Neural progenitor cell (in vitro differentiated cells): Measurements from ENCODE around the gene TOGARAM2. TPM values are rescaled to one million over a fixed set of nuclear protein-coding genes. Genes with fewer than 3 reads are reported as not detected.
A peak's percentile ranks its signal among the peaks of the same experiment; 100 is the strongest.

Source experiments
- DNase-seq: peaks from one replicate; pipeline ENCODE4 v3.0.0-alpha.2; 2016; ENCODE audit warnings: low spot score
- H2AFZ ChIP-seq: fragments of 200-600 bp; sonication (generic); replicated peaks from 2 replicates; pipeline ENCODE4 v1.6.1; 2016; ENCODE audit warnings: antibody characterized with exemption
- H3F3A ChIP-seq: fragments of 200-600 bp; sonication (generic); 2 replicates; pipeline ENCODE4 v1.6.1; 2016; ENCODE audit warnings: antibody characterized with exemption, low read depth
- H3K27ac ChIP-seq: fragments of 200-600 bp; sonication (generic); 2 replicates; pipeline ENCODE4 v1.5.1; 2016; ENCODE audit warnings: mild to moderate bottlenecking
- H3K27me3 ChIP-seq: fragments of 200-600 bp; sonication (generic); 2 replicates; pipeline ENCODE4 v1.6.1; 2016; ENCODE audit warnings: mild to moderate bottlenecking, moderate library complexity
- H3K36me3 ChIP-seq: fragments of 200-600 bp; sonication (generic); 2 replicates; pipeline ENCODE4 v1.5.1; 2016
- H3K4me1 ChIP-seq: fragments of 200-600 bp; sonication (generic); 2 replicates; pipeline ENCODE4 v1.6.1; 2016; ENCODE audit warnings: mixed run types
- H3K4me2 ChIP-seq: fragments of 200-600 bp; sonication (generic); 2 replicates; pipeline ENCODE4 v1.6.1; 2016
- H3K4me3 ChIP-seq: fragments of 200-600 bp; sonication (generic); 2 replicates; pipeline ENCODE4 v1.5.1; 2016
- H3K79me2 ChIP-seq: fragments of 200-600 bp; sonication (generic); 2 replicates; pipeline ENCODE4 v1.6.1; 2016; ENCODE audit warnings: low read depth
- H3K9ac ChIP-seq: fragments of 200-600 bp; sonication (generic); 2 replicates; pipeline ENCODE4 v1.6.1; 2016
- H3K9me3 ChIP-seq: fragments of 200-600 bp; sonication (generic); 2 replicates; pipeline ENCODE4 v1.5.1; 2016; ENCODE audit warnings: low read depth
- H4K20me1 ChIP-seq: fragments of 200-600 bp; sonication (generic); 2 replicates; pipeline ENCODE4 v1.6.1; 2016; ENCODE audit warnings: low read depth
- H3K27ac Mint-ChIP-seq: 3 replicates; pipeline ENCODE4 v1.8.0; 2021; ENCODE audit warnings: mixed read lengths
- H3K27me3 Mint-ChIP-seq: 2 replicates; pipeline ENCODE4 v1.8.0; 2022; ENCODE audit warnings: low read depth, mild to moderate bottlenecking, inconsistent platforms, moderate library complexity, mixed read lengths; ENCODE audit not compliant: insufficient read depth
- H3K36me3 Mint-ChIP-seq: 3 replicates; pipeline ENCODE4 v1.8.0; 2021; ENCODE audit warnings: mixed read lengths
- H3K4me1 Mint-ChIP-seq: 3 replicates; pipeline ENCODE4 v1.8.0; 2021; ENCODE audit warnings: mixed read lengths
- H3K4me3 Mint-ChIP-seq: 3 replicates; pipeline ENCODE4 v1.8.0; 2021; ENCODE audit warnings: mild to moderate bottlenecking, moderate library complexity, mixed read lengths
- H3K9me3 Mint-ChIP-seq: 3 replicates; pipeline ENCODE4 v1.8.0; 2020; ENCODE audit warnings: mixed read lengths
- EZH2 ChIP-seq: fragments of 200-600 bp; sonication (generic); IDR thresholded peaks from 2 replicates; pipeline ENCODE4 v1.6.1; 2017; ENCODE audit warnings: antibody characterized with exemption, mild to moderate bottlenecking, moderate library complexity
- EZH2phosphoT487 ChIP-seq: fragments of 200-600 bp; sonication (generic); IDR thresholded peaks from 2 replicates; pipeline ENCODE4 v1.6.1; 2017; ENCODE audit warnings: antibody characterized with exemption
- total RNA-seq: library from RNA; depleted of rRNA; stranded (reverse); fragments of >200 nt; gene quantifications from 2 replicates; pipeline ENCODE4 v1.2.3, GENCODE V29; 2015; ENCODE audit warnings: low replicate concordance
- TF ChIP-seq, protein P1 (sequence below): fragments of 200-600 bp; sonication (generic); IDR thresholded peaks from 2 replicates; pipeline ENCODE4 v1.5.1; 2017; ENCODE audit warnings: antibody characterized with exemption, mild to moderate bottlenecking

TOGARAM2 gene
- total RNA-seq, 1 donor from 2014 or later = 0.04 TPM

DNA sequence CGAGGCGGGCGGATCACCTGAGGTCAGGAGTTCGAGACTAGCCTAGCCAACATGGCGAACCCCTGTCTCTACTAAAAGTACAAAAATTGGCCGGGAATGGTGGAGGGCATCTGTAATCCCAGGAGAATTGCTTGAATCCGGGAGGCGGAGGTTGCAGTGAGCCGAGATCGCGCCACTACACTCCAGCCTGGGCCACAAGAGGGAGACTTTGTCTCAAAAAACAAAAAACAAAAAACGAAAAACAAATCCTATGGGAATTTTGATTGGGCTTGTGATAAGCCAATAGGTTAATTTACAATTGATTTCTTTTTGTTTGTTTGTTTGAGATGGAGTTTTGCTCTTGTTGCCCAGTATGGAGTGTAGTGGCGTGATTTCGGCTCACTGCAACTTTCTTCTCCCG is 24.2 kb upstream of the TOGARAM2 start:
- H3K27me3 Mint-ChIP-seq = peaks cover 8% of the 10 kb centered on the region
- H3K27ac ChIP-seq = no peak overlapping the region
- no peak for DNase-seq
- H3K4me2 ChIP-seq = peak overlapping the region; percentile 58
- H4K20me1 ChIP-seq = peaks cover 3% of the 10 kb centered on the region
- H3F3A ChIP-seq = peaks cover 17% of the 10 kb centered on the region
- H3K79me2 ChIP-seq = no peaks in the 10 kb centered on the region
- TF ChIP-seq, protein P1, sequence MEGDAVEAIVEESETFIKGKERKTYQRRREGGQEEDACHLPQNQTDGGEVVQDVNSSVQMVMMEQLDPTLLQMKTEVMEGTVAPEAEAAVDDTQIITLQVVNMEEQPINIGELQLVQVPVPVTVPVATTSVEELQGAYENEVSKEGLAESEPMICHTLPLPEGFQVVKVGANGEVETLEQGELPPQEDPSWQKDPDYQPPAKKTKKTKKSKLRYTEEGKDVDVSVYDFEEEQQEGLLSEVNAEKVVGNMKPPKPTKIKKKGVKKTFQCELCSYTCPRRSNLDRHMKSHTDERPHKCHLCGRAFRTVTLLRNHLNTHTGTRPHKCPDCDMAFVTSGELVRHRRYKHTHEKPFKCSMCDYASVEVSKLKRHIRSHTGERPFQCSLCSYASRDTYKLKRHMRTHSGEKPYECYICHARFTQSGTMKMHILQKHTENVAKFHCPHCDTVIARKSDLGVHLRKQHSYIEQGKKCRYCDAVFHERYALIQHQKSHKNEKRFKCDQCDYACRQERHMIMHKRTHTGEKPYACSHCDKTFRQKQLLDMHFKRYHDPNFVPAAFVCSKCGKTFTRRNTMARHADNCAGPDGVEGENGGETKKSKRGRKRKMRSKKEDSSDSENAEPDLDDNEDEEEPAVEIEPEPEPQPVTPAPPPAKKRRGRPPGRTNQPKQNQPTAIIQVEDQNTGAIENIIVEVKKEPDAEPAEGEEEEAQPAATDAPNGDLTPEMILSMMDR = peak; percentile 53
- no peak for TF ChIP-seq EZH2
- TF ChIP-seq EZH2phosphoT487 = no peak
- no peak overlapping the region for H3K27ac Mint-ChIP-seq
- H3K9me3 ChIP-seq = no peaks in the 10 kb centered on the region
- no peaks in the 10 kb centered on the region for H3K36me3 Mint-ChIP-seq
- H3K36me3 ChIP-seq = no peaks in the 10 kb centered on the region
- H3K4me1 ChIP-seq = peaks cover 22% of the 10 kb centered on the region
- H3K9me3 Mint-ChIP-seq = no peaks in the 10 kb centered on the region
- H3K27me3 ChIP-seq = peaks cover 6% of the 10 kb centered on the region
- H3K4me3 ChIP-seq = peak overlapping the region; percentile 8
- H3K4me3 Mint-ChIP-seq = no peak overlapping the region
- H3K4me1 Mint-ChIP-seq = peaks cover 51% of the 10 kb centered on the region
- H3K9ac ChIP-seq = no peak overlapping the region
- H2AFZ ChIP-seq = peak overlapping the region; percentile 30

DNA sequence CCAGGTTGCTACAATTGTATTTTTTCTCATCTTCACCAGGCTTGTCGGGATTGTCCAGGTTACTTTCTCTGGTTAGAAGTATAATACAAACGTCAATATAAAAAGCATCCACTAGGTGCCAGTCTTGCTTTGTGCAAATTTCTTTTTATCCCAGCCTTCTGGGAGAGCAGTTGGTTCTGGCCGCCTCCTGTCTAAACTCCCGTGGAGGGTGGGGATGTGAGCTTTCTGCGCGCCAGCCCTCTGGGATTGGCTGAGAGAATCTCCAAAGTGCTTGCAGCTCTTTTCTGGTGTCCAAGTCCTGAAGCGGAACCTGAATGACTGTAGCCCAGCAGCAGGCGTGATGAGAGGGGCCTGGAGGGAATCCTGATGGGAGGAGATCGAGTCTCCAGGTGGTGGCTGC is 22.4 kb upstream of the TOGARAM2 start:
- no peaks in the 10 kb centered on the region for H3K79me2 ChIP-seq
- Mint-ChIP-seq H3K36me3 (no peaks in the 10 kb centered on the region), H3K9me3 (no peaks in the 10 kb centered on the region), H3K4me3 (peak overlapping the region; percentile 48), H3K27me3 (peaks cover 6% of the 10 kb centered on the region), H3K4me1 (peaks cover 35% of the 10 kb centered on the region), H3K27ac (no peak overlapping the region)
- H3K27ac ChIP-seq = no peak overlapping the region
- H3K4me1 ChIP-seq = peaks cover 10% of the 10 kb centered on the region
- H4K20me1 ChIP-seq = no peaks in the 10 kb centered on the region
- H3K36me3 ChIP-seq = no peaks in the 10 kb centered on the region
- peak; percentile 90 for DNase-seq
- H3K9ac ChIP-seq = no peak overlapping the region
- no peaks in the 10 kb centered on the region for H3K9me3 ChIP-seq
- H3K4me3 ChIP-seq = no peak overlapping the region
- peak overlapping the region; percentile 8 for H3K4me2 ChIP-seq
- H3F3A ChIP-seq = peaks cover 10% of the 10 kb centered on the region
- peak overlapping the region; percentile 59 for H2AFZ ChIP-seq
- no peaks in the 10 kb centered on the region for H3K27me3 ChIP-seq
- TF ChIP-seq, protein P1 = peak; percentile 80
- no peak for TF ChIP-seq EZH2

DNA sequence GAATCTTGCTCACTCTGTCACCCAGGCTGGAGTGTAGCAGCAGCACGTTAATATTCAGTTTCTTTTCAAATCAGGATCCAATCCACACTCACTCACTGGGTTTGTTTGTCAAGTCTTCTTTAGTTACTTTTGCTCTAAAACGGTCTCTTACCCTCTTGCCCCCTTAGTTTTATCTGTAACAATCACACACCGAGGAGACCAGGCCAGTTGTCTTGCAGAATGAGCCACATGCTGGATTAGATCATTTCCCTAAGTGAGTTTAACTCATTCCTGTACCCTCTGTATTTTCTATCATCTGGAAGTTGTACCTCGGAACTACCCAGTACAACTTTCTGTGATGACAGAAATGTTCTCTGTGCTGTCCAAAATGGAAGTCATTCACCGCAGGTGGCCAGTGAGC is 20.7 kb upstream of the TOGARAM2 start:
- Mint-ChIP-seq H3K36me3 (no peaks in the 10 kb centered on the region), H3K9me3 (no peaks in the 10 kb centered on the region), H3K4me1 (peaks cover 24% of the 10 kb centered on the region), H3K4me3 (no peak overlapping the region), H3K27me3 (peaks cover 6% of the 10 kb centered on the region), H3K27ac (no peak overlapping the region)
- TF ChIP-seq, protein P1 = no peak
- TF ChIP-seq EZH2phosphoT487 (no peak), EZH2 (no peak)
- H3K4me1 ChIP-seq = peaks cover 10% of the 10 kb centered on the region
- no peak for DNase-seq
- no peak overlapping the region for H3K4me3 ChIP-seq
- no peaks in the 10 kb centered on the region for H3K36me3 ChIP-seq
- no peaks in the 10 kb centered on the region for H3K9me3 ChIP-seq
- peaks cover 8% of the 10 kb centered on the region for H3F3A ChIP-seq
- H3K4me2 ChIP-seq = no peak overlapping the region
- no peak overlapping the region for H3K9ac ChIP-seq
- no peaks in the 10 kb centered on the region for H4K20me1 ChIP-seq
- no peak overlapping the region for H3K27ac ChIP-seq
- no peaks in the 10 kb centered on the region for H3K79me2 ChIP-seq
- H2AFZ ChIP-seq = no peak overlapping the region
- no peaks in the 10 kb centered on the region for H3K27me3 ChIP-seq
